ENCODE data around the gene TMEM108. TPM values are rescaled to one million over a fixed set of nuclear protein-coding genes. Genes with fewer than 3 reads are reported as not detected.

The TMEM108 gene
- total RNA-seq, 1 experiment from 2014 or later = 1.0 TPM

DNA sequence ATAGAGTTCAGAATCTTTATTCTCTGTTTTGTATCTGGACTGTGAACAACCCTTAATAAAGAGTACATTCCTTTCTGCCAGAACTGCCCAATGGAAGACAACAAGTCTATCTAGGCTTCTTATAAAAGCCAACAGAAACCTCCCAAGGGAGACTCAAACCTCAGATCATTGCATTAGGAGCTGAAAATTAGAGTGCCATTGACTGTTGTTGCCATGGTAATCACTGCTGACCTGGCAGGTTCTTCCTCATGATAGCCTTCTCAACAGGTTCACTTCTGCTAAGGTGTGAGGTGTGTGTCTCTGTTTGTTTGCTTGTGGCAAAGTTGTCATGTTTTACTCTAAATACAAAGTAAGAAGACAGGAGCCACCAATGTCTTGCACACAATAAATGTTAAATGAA lies 79.2 kb downstream of the TMEM108 start:
- DNase-seq (ENCODE audit: low spot score) = no peak

GRCh38 chr3:133119176-133119575 lies 81.0 kb downstream of the TMEM108 start:
- no peak for DNase-seq (ENCODE audit: low spot score)

- DNase-seq (ENCODE audit: low spot score) = no peak
These were observed 83.3 kb downstream of the TMEM108 start for GRCh38 chr3:133121450-133121849.

DNA sequence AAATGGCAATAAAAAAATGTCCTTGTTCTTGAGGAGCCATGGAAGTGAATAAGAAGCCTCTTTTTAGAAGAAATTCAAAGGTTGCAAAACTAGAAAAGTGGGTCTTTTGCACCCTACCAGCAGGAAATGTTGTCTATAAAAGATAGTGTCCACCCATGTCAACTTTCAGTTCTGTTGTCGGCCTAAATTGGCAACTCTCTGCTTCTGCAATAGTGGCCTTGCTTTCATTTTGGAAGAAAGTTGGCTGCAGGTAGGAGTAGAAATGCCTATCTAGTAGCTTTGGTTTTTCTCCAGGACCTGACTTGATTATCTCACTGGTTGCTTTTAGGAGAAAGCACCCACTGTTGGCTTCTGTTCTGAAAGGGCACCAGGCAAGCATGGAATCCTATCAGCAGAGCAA lies 85.4 kb downstream of the TMEM108 start:
- DNase-seq (ENCODE audit: low spot score) = no peak

GRCh38 chr3:133124511-133124910 lies 86.3 kb downstream of the TMEM108 start:
- no peak for DNase-seq (ENCODE audit: low spot score)

DNA sequence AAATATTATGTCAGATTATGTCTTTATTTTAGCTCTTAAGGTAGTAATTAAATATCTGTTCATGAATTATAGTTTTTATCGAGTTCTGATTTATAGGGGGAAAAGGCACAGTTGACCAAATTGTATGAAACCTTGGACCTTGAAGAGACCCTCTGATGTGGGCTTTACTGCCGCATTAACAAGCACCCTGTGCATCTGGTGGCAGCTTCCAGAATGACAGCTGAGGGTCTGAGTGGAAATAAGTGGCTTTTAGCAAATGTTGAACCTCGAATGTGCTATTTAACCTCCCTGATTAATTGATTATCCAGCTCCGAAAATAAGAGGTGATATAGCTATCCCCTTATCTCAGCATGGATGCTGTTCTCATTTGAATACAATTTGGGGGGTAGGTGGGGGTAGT lies 87.0 kb downstream of the TMEM108 start:
- DNase-seq (ENCODE audit: low spot score) = no peak

GRCh38 chr3:133125802-133126201 lies 87.6 kb downstream of the TMEM108 start:
- DNase-seq (ENCODE audit: low spot score) = no peak

DNA sequence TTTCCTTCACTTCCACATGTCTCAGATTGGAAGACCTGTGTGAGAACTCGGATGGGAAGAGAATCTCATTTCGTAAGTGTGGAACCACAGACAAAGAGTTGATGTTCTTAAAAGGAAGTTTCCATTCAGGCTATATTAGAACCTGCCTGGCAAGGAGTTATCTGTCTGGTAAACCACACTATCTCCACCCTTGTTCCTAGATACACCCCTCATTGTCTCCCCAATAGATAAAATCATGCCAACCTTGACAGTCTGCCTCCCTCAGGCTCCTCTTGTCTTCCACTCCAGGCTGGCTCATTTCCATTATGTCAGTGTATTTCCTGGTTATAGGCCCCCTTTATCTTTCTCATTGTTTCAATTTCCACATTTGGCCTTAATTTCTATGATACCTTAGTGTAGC lies 89.2 kb downstream of the TMEM108 start:
- DNase-seq (ENCODE audit: low spot score) = no peak

GRCh38 chr3:133130168-133130567 lies 92.0 kb downstream of the TMEM108 start:
- no peak for DNase-seq (ENCODE audit: low spot score)

GRCh38 chr3:133135306-133135705 lies 97.1 kb downstream of the TMEM108 start:
- DNase-seq (ENCODE audit: low spot score) = no peak

DNA sequence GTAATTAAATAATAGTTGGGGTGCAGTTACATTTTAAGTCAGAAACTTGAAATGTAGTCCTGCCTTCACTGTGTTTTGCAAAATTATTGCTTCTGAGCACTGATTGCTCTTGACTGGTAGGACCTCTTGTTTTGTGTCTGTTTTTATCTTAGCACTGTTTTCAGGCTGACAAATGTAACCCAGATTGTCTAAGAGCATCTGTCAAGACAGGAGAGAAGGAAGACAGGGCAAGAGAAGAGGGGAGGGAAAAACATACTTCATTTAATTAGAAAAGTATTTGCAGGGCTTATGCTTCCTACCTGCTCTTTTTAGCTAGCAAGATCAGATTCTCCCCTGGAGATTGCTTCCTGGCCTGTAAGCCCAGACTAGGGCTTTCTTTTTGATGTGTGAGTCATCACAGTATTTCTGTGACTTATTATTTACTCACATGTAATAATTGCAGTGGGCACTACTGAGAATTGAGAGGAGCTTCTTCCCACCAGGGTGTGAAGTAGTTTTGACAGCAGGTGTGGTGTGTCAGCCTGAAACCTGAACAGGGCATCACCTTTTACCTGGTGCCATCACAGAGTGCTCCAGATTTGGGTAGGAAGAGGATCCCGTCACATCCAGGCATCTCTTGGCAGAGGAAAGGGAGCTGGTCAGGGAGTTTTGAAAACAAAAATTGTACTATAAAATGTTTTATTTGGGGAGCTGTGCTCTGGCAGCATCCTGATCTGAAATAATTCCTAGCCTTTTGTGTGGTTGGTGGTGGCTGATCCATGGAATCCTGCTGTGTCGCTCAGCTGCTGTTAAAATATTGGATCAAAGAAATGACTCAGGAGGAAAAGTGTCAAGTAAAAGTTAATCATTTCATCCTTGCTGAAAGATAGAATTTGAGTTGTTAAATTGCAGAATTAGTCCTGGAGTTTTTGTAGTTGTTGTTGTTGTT lies 98.2 kb downstream of the TMEM108 start:
- no peak for DNase-seq (ENCODE audit: low spot score)

GRCh38 chr3:133137042-133137996 lies 99.1 kb downstream of the TMEM108 start:
- no peak for DNase-seq (ENCODE audit: low spot score)

- no peak for DNase-seq (ENCODE audit: low spot score)
These were observed 99.8 kb downstream of the TMEM108 start for GRCh38 chr3:133138017-133138416.

DNA sequence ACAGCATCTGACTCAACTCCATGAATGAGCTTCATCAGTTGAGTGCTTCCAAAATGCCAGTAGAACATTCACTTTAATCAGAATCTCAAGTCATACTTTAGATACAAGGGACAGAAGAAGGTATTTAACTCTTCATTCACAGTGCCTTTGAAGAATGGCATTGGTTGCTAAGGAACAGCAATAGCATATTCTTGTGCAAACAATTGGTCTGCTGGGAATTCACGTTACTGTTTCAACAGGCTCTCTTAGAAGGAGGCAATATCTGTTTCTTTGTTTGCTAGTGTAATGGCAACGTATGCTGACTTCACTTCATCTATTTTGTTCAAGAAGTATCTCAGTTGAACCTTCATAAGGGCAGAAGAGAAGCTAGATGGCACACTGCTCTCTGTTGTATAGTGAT lies 113.9 kb downstream of the TMEM108 start:
- no peak for DNase-seq (ENCODE audit: low spot score)

DNA sequence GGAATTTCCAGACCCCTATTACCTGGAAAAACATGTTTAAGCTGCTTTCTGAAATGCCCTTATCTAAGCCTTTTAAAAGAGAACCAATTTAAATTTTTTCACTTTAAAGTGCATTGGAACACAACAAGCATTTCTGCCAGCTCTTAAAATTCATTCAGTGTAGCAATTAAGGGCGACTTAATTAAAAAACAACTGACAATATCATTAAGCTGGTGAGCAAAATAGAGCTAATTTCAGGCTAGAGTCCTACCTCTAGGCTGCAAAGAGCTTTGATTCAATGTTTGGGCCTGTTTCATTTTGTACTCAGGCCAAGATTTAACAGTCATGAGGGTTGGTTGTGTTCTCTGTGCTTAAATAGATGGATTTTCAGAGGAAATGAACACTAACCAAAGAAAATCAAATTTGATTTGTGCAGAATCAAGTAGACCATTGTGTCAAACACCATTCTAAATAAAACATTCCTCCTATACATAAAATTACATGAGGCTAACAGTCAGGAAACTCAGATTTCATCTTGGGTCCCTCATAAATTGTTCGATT lies 114.6 kb downstream of the TMEM108 start:
- no peak for DNase-seq (ENCODE audit: low spot score)

- no peak for DNase-seq (ENCODE audit: low spot score)
These were observed 115.2 kb downstream of the TMEM108 start for GRCh38 chr3:133153382-133153781.

DNA sequence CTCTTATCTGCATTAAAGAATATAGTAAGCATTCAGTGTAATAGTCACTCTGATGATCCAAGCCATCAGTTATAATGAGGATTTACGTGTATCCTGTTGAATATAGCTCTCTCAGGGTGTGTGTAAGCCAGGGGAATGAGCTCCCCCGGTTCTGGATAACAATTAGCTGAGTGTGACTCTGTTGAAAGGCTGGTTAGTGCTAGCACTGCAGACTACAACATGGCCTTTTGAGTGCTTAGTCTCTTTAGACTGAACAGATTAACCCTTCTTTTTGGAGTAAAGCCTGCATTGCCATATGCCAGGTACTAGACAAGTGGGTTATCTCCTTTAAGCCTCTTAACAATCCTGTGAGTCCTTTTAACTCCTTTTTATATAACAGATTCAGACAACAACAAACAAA lies 119.5 kb downstream of the TMEM108 start:
- DNase-seq (ENCODE audit: low spot score) = no peak

GRCh38 chr3:133158686-133159085 lies 120.5 kb downstream of the TMEM108 start:
- no peak for DNase-seq (ENCODE audit: low spot score)

DNA sequence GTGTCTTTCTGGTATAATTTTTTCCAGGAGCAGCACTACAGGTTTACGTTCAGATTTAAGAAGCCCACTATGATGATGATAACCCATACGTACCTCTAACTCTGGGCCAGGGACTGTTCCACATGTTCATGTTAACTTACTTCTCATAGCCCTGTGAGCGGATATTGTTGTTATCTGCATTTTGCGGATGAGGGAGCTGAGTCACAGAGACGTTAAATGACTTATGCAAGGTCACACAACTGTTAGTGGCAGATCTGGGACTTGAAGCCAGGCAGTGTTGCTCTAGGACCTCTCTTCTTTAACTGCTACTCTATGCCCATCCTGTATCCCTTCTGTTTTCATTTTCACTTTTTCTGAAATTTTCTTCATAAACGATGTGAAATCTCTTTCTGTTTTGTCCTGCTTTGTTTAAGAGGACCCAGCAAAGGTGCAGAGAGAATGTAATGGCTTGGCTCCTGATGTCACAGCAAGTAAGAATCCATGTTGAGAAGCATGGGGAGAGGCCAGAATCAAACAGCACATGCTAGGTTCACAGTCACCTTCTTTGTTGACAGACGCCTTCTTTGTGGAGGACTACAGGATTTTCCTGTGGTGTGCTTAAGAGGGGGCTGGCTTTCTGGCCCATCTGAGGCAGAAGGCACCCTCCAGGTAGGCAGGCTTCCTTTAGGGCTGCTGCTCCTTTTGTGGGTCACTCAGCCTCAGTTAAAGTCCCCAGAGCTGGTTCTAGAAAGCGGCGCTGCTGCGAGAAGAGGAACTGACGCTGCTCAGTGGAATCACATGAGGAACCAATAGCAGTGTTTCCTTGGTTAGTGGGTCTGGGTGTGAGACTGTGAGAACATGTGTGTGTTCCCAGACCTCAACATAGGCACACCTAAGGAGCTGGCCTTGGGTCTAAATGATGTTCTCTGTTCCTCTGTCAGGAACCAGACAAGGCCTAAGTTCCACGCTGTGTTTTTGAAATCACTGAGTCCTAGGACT lies 121.6 kb downstream of the TMEM108 start:
- DNase-seq (ENCODE audit: low spot score) = no peak

- DNase-seq (ENCODE audit: low spot score) = no peak
These were observed 123.5 kb downstream of the TMEM108 start for GRCh38 chr3:133161656-133162055.

DNA sequence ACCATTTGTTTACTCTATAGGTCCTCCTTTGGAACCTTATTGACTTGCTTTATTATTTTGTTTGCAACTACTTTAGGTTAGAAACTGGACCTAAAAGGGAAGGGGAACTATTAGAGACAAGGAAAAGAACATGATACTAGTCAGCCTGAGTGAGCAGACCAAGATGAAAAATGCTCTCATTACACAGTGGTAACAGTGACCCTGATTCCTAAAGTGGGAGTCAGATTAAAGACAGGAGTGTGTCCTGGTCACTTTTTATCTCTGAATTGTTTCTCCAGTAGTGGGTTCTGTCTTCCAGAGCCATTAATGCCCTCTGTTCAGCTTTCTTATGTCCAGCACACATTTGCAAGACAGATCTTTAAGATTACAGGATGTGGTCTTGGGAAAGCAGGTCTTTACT lies 124.1 kb downstream of the TMEM108 start:
- DNase-seq (ENCODE audit: low spot score) = no peak

Measured in H4 (cell line).